HEK293 (cell line): ENCODE results near the gene NECAP2.
"Not testable (repeated sequence)": the region's sequence is repeated elsewhere in the genome, so short reads cannot be mapped to it uniquely, and the experiment has no call there.

Source experiments
- CTCF ChIA-PET: fragments of 350-600 bp; formaldehyde crosslinking; extraction: SDS; loops from one replicate; lab custom pipeline; 2021; ENCODE audit warnings: antibody characterized with exemption; lab: Yijun Ruan, JAX
- POLR2A ChIA-PET: fragments of 300-600 bp; formaldehyde crosslinking; extraction: SDS; loops from one replicate; lab custom pipeline; 2020; ENCODE audit warnings: antibody characterized with exemption, inconsistent platforms; lab: Yijun Ruan, JAX
- H3K27ac ChIP-seq: fragments of 200-500 bp; sonication (Bioruptor generic); 2 replicates; pipeline ENCODE4 v1.5.1; 2014; ENCODE audit warnings: low read depth, low read length, control low read depth, inconsistent platforms; ENCODE audit errors: extremely low read depth
- H3K36me3 ChIP-seq, 2 experiments: fragments of 200-500 bp in 1 of 2; sonication (Bioruptor generic) in 1 of 2; 1 replicate in 1 of 2; 2 replicates in 1 of 2; pipeline ENCODE4 v1.5.1; 2014 to 2017; ENCODE audit warnings: inconsistent platforms in 2 of 2, low read length in 2 of 2; ENCODE audit not compliant: control insufficient read depth in 2 of 2, insufficient read depth in 1 of 2
- H3K4me1 ChIP-seq: fragments of 200-500 bp; sonication (Bioruptor generic); 2 replicates; pipeline ENCODE4 v1.5.1; 2014; ENCODE audit warnings: mild to moderate bottlenecking, low read length, inconsistent platforms; ENCODE audit not compliant: control insufficient read depth, insufficient read depth
- H3K4me3 ChIP-seq: 2 replicates; pipeline ENCODE4 v1.5.1; 2011; ENCODE audit warnings: low read depth, mild to moderate bottlenecking, control low read depth, low read length, moderate library complexity
- H3K9me3 ChIP-seq: fragments of 200-500 bp; sonication (Bioruptor generic); 2 replicates; pipeline ENCODE4 v1.5.1; 2014; ENCODE audit warnings: low read depth, low read length, inconsistent platforms; ENCODE audit not compliant: control insufficient read depth, insufficient read depth
- EGR2 ChIP-seq: fragments of 450-650 bp; formaldehyde crosslinking; IDR thresholded peaks from 2 replicates; pipeline ENCODE4 v1.5.1; 2016; ENCODE audit warnings: low read depth, missing biosample characterization, missing genetic modification characterization
- HOXC10 ChIP-seq: sonication (generic); formaldehyde crosslinking; IDR thresholded peaks from 2 replicates; pipeline ENCODE4 v1.8.1; 2023; ENCODE audit warnings: mild to moderate bottlenecking, missing genetic modification reagents
- ZNF211 ChIP-seq: fragments of 450-650 bp; formaldehyde crosslinking; IDR thresholded peaks from 2 replicates; pipeline ENCODE4 v1.5.1; 2016; ENCODE audit warnings: low read depth, missing biosample characterization, missing genetic modification characterization
- ZNF837 ChIP-seq: fragments of 450-650 bp; formaldehyde crosslinking; IDR thresholded peaks from 2 replicates; pipeline ENCODE4 v1.5.1; 2016; ENCODE audit warnings: missing biosample characterization, missing genetic modification characterization
- TF ChIP-seq, protein P1 (sequence below): fragments of 450-650 bp; formaldehyde crosslinking; IDR thresholded peaks from 2 replicates; pipeline ENCODE4 v1.5.1; 2016; ENCODE audit warnings: missing biosample characterization, missing genetic modification characterization
- TF ChIP-seq, protein P2 (sequence below): fragments of 450-650 bp; formaldehyde crosslinking; optimal IDR thresholded peaks from 2 replicates; pipeline ENCODE3; 2016; ENCODE audit warnings: missing biosample characterization, mild to moderate bottlenecking, missing genetic modification characterization
- TF ChIP-seq, protein P3 (sequence below): fragments of 450-650 bp; formaldehyde crosslinking; IDR thresholded peaks from 2 replicates; pipeline ENCODE4 v1.5.1; 2017; ENCODE audit warnings: missing biosample characterization, missing genetic modification characterization
- TF ChIP-seq, protein P4 (sequence below): fragments of 450-650 bp; formaldehyde crosslinking; IDR thresholded peaks from 2 replicates; pipeline ENCODE4 v1.5.1; 2016; ENCODE audit warnings: missing biosample characterization, missing genetic modification characterization

NECAP2 gene

DNA sequence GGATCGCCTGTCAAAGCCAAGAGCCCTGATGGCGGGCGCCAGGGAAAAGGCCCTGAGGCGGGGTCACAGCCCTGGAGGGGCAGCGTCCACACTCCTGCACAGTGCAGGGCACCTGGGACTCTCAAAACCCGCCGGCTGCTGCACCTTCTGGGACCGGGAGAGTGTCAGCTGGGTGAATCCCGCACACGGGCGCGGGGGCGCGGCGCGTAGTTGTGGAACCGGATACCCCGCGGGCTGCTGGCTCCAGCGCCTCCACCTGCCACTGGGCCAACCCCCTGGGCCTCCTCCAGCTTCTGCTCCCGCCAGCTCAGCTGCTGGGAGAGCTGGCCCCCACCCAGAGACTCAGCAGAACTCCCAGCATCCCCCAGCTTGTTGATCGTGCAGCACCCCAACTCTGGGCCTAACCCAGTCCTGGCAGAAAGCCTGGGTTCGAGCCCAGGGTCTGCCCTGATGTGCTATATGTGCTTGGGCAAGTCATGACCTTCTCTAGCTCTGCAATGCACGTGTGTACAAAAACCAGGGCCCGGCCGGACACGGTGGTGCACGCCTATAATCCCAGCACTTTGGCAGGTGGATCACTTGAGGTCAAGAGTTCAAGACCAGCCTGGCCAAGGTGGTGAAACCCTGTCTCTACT, 33.8 kb downstream of the NECAP2 start:
- H3K36me3 ChIP-seq = peaks cover 3 to 69% of the 10 kb centered on the region in 2 experiments; a peak in 2 of 3 replicates
- POLR2A ChIA-PET = no interaction called here
- H3K27ac ChIP-seq = no peak overlapping the region

DNA sequence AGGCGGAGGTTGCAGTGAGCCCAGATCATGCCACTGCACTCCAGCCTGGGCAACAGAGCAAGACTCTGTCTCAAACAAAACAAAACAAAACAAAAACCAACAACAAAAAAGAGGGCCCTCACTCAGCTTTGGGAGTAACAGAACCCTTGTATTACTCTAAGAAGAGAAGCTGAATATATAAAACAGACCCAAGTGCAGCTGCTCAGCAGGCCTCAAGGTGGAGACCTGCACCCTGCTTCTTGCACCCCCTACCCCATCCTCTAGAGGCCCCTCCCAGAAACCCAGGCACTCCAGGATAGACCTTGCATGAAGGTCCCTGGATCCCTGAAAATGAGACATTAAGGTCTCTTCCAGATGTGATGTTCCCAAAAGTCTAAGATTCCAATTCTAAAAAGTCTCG, 34.4 kb downstream of the NECAP2 start:
- H3K36me3 ChIP-seq = peaks cover 8 to 72% of the 10 kb centered on the region in 2 experiments; a peak in 2 of 3 replicates
- H3K4me1 ChIP-seq, H3K9me3 ChIP-seq, H3K4me3 ChIP-seq, POLR2A ChIA-PET, H3K27ac ChIP-seq: not testable (repeated sequence)
- TF ChIP-seq, protein P1, sequence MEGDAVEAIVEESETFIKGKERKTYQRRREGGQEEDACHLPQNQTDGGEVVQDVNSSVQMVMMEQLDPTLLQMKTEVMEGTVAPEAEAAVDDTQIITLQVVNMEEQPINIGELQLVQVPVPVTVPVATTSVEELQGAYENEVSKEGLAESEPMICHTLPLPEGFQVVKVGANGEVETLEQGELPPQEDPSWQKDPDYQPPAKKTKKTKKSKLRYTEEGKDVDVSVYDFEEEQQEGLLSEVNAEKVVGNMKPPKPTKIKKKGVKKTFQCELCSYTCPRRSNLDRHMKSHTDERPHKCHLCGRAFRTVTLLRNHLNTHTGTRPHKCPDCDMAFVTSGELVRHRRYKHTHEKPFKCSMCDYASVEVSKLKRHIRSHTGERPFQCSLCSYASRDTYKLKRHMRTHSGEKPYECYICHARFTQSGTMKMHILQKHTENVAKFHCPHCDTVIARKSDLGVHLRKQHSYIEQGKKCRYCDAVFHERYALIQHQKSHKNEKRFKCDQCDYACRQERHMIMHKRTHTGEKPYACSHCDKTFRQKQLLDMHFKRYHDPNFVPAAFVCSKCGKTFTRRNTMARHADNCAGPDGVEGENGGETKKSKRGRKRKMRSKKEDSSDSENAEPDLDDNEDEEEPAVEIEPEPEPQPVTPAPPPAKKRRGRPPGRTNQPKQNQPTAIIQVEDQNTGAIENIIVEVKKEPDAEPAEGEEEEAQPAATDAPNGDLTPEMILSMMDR (tag by site-specific recombination) = 0 out of 2 replicates have a peak, but pooled peaks have one; percentile 20
- CTCF ChIA-PET = interaction anchor here (0.7 to 1.6 kb wide), 2 partner anchors 45 to 148 kb away, joined by 3 read pairs; no protein-coding TSS in a partner anchor

More for the DNA sequence above, 33.8 kb downstream of the NECAP2 start:
- no peaks in the 10 kb centered on the region for H3K9me3 ChIP-seq
- CTCF ChIA-PET = interaction anchor here (1.6 kb wide), 1 partner anchor 148 kb away, joined by 3 read pairs; no protein-coding TSS in a partner anchor
- no peak for TF ChIP-seq HOXC10 (CRISPR knock-in tag)
- TF ChIP-seq ZNF837 (tag by site-specific recombination) = no peak
- TF ChIP-seq, protein P2, sequence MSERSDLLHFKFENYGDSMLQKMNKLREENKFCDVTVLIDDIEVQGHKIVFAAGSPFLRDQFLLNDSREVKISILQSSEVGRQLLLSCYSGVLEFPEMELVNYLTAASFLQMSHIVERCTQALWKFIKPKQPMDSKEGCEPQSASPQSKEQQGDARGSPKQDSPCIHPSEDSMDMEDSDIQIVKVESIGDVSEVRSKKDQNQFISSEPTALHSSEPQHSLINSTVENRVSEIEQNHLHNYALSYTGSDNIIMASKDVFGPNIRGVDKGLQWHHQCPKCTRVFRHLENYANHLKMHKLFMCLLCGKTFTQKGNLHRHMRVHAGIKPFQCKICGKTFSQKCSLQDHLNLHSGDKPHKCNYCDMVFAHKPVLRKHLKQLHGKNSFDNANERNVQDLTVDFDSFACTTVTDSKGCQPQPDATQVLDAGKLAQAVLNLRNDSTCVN (tag by site-specific recombination) = no peak
- TF ChIP-seq, protein P3, sequence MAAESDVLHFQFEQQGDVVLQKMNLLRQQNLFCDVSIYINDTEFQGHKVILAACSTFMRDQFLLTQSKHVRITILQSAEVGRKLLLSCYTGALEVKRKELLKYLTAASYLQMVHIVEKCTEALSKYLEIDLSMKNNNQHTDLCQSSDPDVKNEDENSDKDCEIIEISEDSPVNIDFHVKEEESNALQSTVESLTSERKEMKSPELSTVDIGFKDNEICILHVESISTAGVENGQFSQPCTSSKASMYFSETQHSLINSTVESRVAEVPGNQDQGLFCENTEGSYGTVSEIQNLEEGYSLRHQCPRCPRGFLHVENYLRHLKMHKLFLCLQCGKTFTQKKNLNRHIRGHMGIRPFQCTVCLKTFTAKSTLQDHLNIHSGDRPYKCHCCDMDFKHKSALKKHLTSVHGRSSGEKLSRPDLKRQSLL (tag by site-specific recombination) = no peak
- TF ChIP-seq, protein P4, sequence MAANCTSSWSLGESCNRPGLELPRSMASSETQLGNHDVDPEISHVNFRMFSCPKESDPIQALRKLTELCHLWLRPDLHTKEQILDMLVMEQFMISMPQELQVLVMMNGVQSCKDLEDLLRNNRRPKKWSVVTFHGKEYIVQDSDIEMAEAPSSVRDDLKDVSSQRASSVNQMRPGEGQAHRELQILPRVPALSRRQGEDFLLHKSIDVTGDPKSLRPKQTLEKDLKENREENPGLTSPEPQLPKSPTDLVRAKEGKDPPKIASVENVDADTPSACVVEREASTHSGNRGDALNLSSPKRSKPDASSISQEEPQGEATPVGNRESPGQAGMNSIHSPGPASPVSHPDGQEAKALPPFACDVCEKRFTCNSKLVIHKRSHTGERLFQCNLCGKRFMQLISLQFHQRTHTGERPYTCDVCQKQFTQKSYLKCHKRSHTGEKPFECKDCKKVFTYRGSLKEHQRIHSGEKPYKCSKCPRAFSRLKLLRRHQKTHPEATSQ (tag by site-specific recombination) = no peak
- TF ChIP-seq, all 188 proteins: peak for 0
- no peak overlapping the region for H3K4me3 ChIP-seq
- no peaks in the 10 kb centered on the region for H3K4me1 ChIP-seq

DNA sequence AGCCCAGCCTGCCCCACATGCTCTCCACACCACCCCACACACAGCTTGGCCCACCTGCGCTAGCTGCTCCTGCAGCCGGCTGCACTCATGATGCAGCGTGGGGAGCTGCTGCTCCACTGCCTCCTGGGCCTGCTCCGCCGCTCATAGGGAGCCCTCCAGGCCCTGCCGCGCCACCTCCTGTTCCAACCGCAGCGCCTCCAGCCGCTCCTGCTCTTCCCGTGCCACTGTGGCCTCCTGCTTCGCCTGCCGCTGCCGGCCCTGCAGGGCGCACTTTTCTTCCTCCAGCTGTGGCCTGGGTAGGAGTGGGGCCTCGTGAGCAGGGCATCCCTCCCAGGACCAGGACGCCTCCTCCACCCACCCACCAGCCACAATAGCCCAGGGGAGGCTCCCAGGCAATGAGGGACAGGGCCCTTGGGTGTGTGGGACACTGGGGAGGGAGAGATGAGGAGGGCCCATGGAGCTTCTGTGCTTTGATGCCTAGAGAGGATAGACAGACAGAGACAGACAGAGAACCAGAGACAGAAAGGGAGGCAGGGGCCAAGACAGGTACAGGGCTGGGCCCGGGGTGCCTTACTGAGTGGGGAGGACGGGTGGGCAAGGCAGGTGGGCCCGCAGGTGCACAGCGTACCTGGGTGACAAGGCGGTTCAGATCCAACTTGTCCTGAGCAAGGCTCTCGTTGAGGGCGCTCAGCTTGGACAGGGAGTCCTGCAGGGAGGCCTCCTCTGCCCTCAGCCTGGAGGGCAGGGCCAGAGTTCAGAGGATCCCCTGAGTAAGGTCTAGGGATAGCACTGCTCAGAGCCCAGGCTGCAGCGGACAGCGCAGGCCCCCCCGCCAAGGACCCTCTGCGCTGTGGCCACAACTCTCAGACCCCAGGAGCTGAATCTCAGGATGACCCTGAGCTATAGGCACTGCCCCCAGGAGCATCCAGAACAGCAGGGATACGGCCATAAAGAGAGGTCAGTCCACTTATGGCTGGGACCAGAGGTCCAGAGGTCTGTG, 35.5 kb downstream of the NECAP2 start:
- CTCF ChIA-PET = interaction anchor here (0.6 to 0.7 kb wide), 3 partner anchors 12 to 231 kb away, joined by 3 read pairs; no protein-coding TSS in a partner anchor

DNA sequence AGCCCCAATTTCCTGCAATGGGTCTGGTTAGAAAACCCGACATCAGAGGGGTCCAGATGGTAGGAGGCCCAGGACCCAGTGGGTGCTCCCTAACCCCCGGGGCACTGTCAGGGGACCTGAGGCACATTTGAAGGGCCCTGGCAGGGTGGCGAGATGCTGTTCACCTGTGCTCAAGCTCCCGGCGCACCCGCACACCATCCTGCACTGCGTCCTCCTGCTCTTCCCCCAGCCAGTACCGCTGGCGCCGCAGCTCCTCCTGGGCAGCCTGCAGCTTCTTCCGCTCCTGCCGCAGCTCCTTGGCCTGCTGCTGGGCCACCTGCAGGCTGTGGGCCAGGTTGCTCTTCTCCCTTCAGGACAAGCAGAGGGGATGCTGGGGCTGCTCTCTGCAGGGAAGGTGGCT, 37.6 kb downstream of the NECAP2 start:
- ChIA-PET POLR2A (interaction anchor here (0.7 kb wide), 1 partner anchor 36 kb away, joined by 3 read pairs; the partner anchor contains the start of gene RNU1-1), CTCF (interaction anchor here (0.6 kb wide), 1 partner anchor 39 kb away, joined by 4 read pairs; no protein-coding TSS in a partner anchor)
- H3K36me3 ChIP-seq = peaks cover 17 to 86% of the 10 kb centered on the region in 2 experiments; a peak in 2 of 3 replicates
- H3K9me3 ChIP-seq = no peaks in the 10 kb centered on the region
- H3K4me3 ChIP-seq = no peak overlapping the region
- H3K4me1 ChIP-seq = no peaks in the 10 kb centered on the region
- TF ChIP-seq ZNF837 (tag by site-specific recombination) (no peak), ZNF211 (tag by site-specific recombination) (no peak)
- H3K27ac ChIP-seq = no peak overlapping the region

More for the DNA sequence above, 35.5 kb downstream of the NECAP2 start:
- H3K27ac ChIP-seq, H3K4me3 ChIP-seq, H3K4me1 ChIP-seq, POLR2A ChIA-PET, H3K9me3 ChIP-seq: not testable (repeated sequence)
- peaks cover 16 to 84% of the 10 kb centered on the region in 2 experiments; a peak in 2 of 3 replicates for H3K36me3 ChIP-seq
- peak; percentile 20; the same call in 1 of the 2 replicates for TF ChIP-seq EGR2 (tag by site-specific recombination)

DNA sequence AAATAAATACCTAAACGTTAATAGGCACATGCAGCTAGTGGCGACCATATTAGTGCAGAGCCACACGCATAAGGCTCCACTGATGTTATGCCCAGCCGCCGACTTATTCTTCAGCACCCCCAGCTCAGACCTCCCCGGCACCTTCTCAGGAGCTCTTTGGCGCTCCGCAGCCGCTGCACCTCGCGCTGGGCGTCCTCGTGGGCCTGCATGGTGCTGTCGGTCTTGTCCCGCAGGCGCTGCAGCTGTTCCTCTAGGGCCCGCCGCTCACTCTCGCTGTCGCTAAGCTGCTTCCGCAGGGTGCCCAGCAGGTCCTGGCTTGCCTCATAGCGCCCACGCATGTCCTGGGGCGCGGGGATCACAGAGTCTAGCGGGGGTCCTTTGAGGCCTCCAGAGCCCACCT, 42.6 kb downstream of the NECAP2 start:
- H3K36me3 ChIP-seq = peaks cover 17 to 87% of the 10 kb centered on the region in 2 experiments; a peak in 2 of 3 replicates
- CTCF ChIA-PET, POLR2A ChIA-PET, H3K4me3 ChIP-seq, H3K27ac ChIP-seq, H3K9me3 ChIP-seq, H3K4me1 ChIP-seq: not testable (repeated sequence)

DNA sequence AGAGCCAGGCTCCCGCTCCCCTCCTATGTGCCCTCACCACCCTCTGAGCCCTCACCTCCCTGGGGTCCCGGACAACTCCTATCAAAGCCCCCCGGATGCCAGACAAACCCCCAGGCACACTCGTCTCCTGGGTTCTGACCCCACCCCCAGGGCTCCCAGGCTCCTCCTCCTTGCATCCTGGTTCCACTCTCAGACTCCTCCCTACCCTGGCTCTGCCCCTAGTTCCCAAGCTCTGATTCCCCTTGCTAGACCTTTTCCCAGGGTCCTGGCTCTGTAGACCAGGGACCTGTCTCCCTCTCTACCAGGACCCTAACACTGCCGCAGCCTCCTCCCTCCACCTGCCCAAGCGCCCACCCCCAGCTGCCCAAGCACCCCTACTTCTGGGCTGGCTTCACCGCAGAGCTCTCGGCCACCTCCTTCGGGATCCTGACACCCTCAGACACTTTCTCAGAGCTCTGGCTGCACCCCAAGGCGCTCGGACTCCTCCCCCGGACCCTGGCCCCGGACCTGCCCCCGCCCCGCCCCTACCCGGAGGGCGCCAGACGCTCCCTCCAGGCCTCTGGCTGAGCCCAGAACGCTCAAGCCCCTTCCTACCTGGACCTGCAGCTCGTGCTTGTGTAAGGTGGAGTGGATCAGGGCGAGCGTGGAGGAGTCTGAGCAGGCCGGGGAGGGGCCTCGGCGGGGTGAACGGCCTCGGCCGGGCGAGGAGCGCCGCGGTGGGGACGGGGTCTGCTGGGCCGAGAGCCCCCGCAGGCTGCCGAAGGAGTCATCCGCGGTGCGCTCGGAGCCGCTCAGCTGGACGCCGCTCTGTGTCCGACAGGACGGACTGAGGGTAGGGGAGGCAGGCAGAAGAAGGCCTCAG, 43.3 kb downstream of the NECAP2 start:
- H3K27ac ChIP-seq, H3K4me1 ChIP-seq, CTCF ChIA-PET, H3K9me3 ChIP-seq, POLR2A ChIA-PET, H3K4me3 ChIP-seq: not testable (repeated sequence)
- H3K36me3 ChIP-seq = peaks cover 17 to 87% of the 10 kb centered on the region in 2 experiments; a peak in 2 of 3 replicates
